IMR-90 (cell line): Measurements from ENCODE around the gene ALLC. TPM values are rescaled to one million over a fixed set of nuclear protein-coding genes. Genes with fewer than 3 reads are reported as not detected.

Experiments
- ATAC-seq: fragments of 200-7000 bp; cut with Tn5 transposase; 2 replicates; pipeline ENCODE4 v1.9.1; 2020; ENCODE audit warnings: low read depth, mild to moderate bottlenecking, moderate library complexity
- BruUV-seq: library from RNA; stranded (reverse); fragments of 400-500 nt; replicated peaks from 2 replicates; lab custom pipeline; 2021; lab: Mats Ljungman, UMichigan
- CTCF ChIA-PET: fragments of 300-600 bp; formaldehyde crosslinking; extraction: SDS; loops from one replicate; lab custom pipeline; 2021; ENCODE audit warnings: antibody characterized with exemption; lab: Yijun Ruan, JAX
- POLR2A ChIA-PET: fragments of 300-600 bp; sonication (Branson Sonifier 250); formaldehyde crosslinking; loops from one replicate; lab custom pipeline; 2022; ENCODE audit warnings: antibody characterized with exemption; ENCODE audit not compliant: unreplicated experiment; lab: Charles Lee
- DNase-seq: peaks from one replicate; pipeline ENCODE4 v3.0.0; 2013
- H2AFZ ChIP-seq: replicated peaks from 2 replicates; pipeline ENCODE3; 2013; ENCODE audit warnings: low read length, mild to moderate bottlenecking; ENCODE audit not compliant: poor library complexity
- H2AK5ac ChIP-seq: 2 replicates; pipeline ENCODE4 v1.6.1; 2013; ENCODE audit warnings: low read depth, low read length, inconsistent platforms
- H2AK9ac ChIP-seq: replicated peaks from 2 replicates; pipeline ENCODE3; 2013; ENCODE audit warnings: mild to moderate bottlenecking, low read depth, low read length, moderate library complexity; ENCODE audit not compliant: poor library complexity
- H2BK120ac ChIP-seq: 2 replicates; pipeline ENCODE4 v1.6.1; 2013; ENCODE audit warnings: low read depth, low read length, inconsistent platforms
- H2BK15ac ChIP-seq: 3 replicates; pipeline ENCODE4 v1.6.1; 2013; ENCODE audit warnings: low read depth, low read length, inconsistent platforms
- H2BK20ac ChIP-seq: 2 replicates; pipeline ENCODE4 v1.6.1; 2013; ENCODE audit warnings: low read depth, mild to moderate bottlenecking, inconsistent platforms, low read length, moderate library complexity
- H2BK5ac ChIP-seq: 2 replicates; pipeline ENCODE4 v1.6.1; 2013; ENCODE audit warnings: mild to moderate bottlenecking, low read depth, low read length, inconsistent platforms; ENCODE audit not compliant: poor library complexity, severe bottlenecking
- H3K14ac ChIP-seq: replicated peaks from 2 replicates; pipeline ENCODE4 v1.6.1; 2013; ENCODE audit warnings: low read depth, low read length, inconsistent platforms
- H3K18ac ChIP-seq: 2 replicates; pipeline ENCODE4 v1.6.1; 2013; ENCODE audit warnings: low read depth, low read length, control low read depth
- H3K23ac ChIP-seq: 2 replicates; pipeline ENCODE4 v1.6.1; 2013; ENCODE audit warnings: low read depth, low read length, inconsistent platforms
- H3K27ac ChIP-seq: 2 replicates; pipeline ENCODE4 v1.5.1; 2013; ENCODE audit warnings: mild to moderate bottlenecking, control low read depth, low read length; ENCODE audit not compliant: insufficient read depth
- H3K27me3 ChIP-seq: 2 replicates; pipeline ENCODE4 v1.6.1; 2013; ENCODE audit warnings: low read length; ENCODE audit not compliant: control insufficient read depth, insufficient read depth
- H3K36me3 ChIP-seq: 2 replicates; pipeline ENCODE4 v1.6.1; 2013; ENCODE audit warnings: low read length, mixed read lengths; ENCODE audit not compliant: control insufficient read depth, insufficient read depth
- H3K4ac ChIP-seq: 2 replicates; pipeline ENCODE4 v1.6.1; 2013; ENCODE audit warnings: low read depth, low read length, inconsistent platforms
- H3K4me1 ChIP-seq: 2 replicates; pipeline ENCODE4 v1.6.1; 2013; ENCODE audit warnings: low read length, mixed read lengths; ENCODE audit not compliant: control insufficient read depth, insufficient read depth
- H3K4me2 ChIP-seq: 2 replicates; pipeline ENCODE4 v1.6.1; 2013; ENCODE audit warnings: low read depth, mild to moderate bottlenecking, control low read depth, low read length, moderate library complexity
- H3K4me3 ChIP-seq: 2 replicates; pipeline ENCODE4 v1.5.1; 2013; ENCODE audit warnings: low read depth, mild to moderate bottlenecking, control low read depth, low read length, moderate library complexity; ENCODE audit not compliant: insufficient read depth
- H3K56ac ChIP-seq: 2 replicates; pipeline ENCODE4 v1.6.1; 2013; ENCODE audit warnings: low read length, inconsistent platforms; ENCODE audit not compliant: insufficient read depth; ENCODE audit errors: extremely low read depth
- H3K79me1 ChIP-seq, 2 experiments: 2 replicates each; pipeline ENCODE4 v1.6.1; 2013; ENCODE audit warnings: low read length in 2 of 2, inconsistent platforms in 1 of 2, low read depth in 1 of 2
- H3K9ac ChIP-seq: 2 replicates; pipeline ENCODE4 v1.6.1; 2013; ENCODE audit warnings: low read depth, low read length, control low read depth
- H3K9me1 ChIP-seq: 2 replicates; pipeline ENCODE4 v1.6.1; 2013; ENCODE audit warnings: low read length, inconsistent platforms; ENCODE audit not compliant: insufficient read depth
- H3K9me3 ChIP-seq: 2 replicates; pipeline ENCODE4 v1.6.1; 2013; ENCODE audit warnings: low read length; ENCODE audit not compliant: control insufficient read depth, insufficient read depth
- H4K20me1 ChIP-seq: 2 replicates; pipeline ENCODE4 v1.6.1; 2013; ENCODE audit warnings: low read length, inconsistent platforms; ENCODE audit not compliant: insufficient read depth
- H4K5ac ChIP-seq: 2 replicates; pipeline ENCODE4 v1.6.1; 2013; ENCODE audit warnings: mild to moderate bottlenecking, low read depth, low read length, control low read depth
- H4K8ac ChIP-seq, 2 experiments: 2 replicates each; pipeline ENCODE4 v1.6.1; 2013; ENCODE audit warnings: low read depth in 2 of 2, low read length in 2 of 2, control low read depth in 1 of 2, inconsistent platforms in 1 of 2
- H4K91ac ChIP-seq: 2 replicates; pipeline ENCODE4 v1.6.1; 2013; ENCODE audit warnings: low read depth, low read length, inconsistent platforms; ENCODE audit not compliant: insufficient read depth
- BHLHE40 ChIP-seq: fragments of 150-350 bp; IDR thresholded peaks from 2 replicates; pipeline ENCODE4 v1.6.1; 2016; ENCODE audit warnings: mild to moderate bottlenecking, low read depth, low read length
- CEBPB ChIP-seq: IDR thresholded peaks from 2 replicates; pipeline ENCODE4 v1.6.1; 2012; ENCODE audit warnings: low read depth, low read length, improper control_type of control experiment
- CHD1 ChIP-seq: IDR thresholded peaks from 2 replicates; pipeline ENCODE4 v1.6.1; 2012; ENCODE audit warnings: low read depth, low read length, improper control_type of control experiment
- CTCF ChIP-seq: conservative IDR thresholded peaks from 2 replicates; pipeline ENCODE4 v1.5.1; 2012; ENCODE audit warnings: mild to moderate bottlenecking, low read depth, low read length, improper control_type of control experiment
- ELK1 ChIP-seq: fragments of 150-350 bp; IDR thresholded peaks from 2 replicates; pipeline ENCODE4 v1.6.1; 2016; ENCODE audit warnings: low read depth, mild to moderate bottlenecking, low read length, moderate library complexity, borderline replicate concordance
- FOS ChIP-seq: fragments of 150-350 bp; IDR thresholded peaks from 2 replicates; pipeline ENCODE4 v1.6.1; 2016; ENCODE audit warnings: low read depth, low read length
- MAFK ChIP-seq: IDR thresholded peaks from 2 replicates; pipeline ENCODE4 v1.6.1; 2012; ENCODE audit warnings: low read depth, low read length, improper control_type of control experiment
- MAZ ChIP-seq: IDR thresholded peaks from 2 replicates; pipeline ENCODE4 v1.6.1; 2012; ENCODE audit warnings: low read depth, mild to moderate bottlenecking, low read length, improper control_type of control experiment, moderate library complexity, borderline replicate concordance
- MXI1 ChIP-seq: IDR thresholded peaks from 2 replicates; pipeline ENCODE4 v1.6.1; 2012; ENCODE audit warnings: low read depth, mild to moderate bottlenecking, low read length, moderate library complexity, borderline replicate concordance
- NFE2L2 ChIP-seq: fragments of 150-350 bp; IDR thresholded peaks from 2 replicates; pipeline ENCODE4 v1.6.1; 2016; ENCODE audit warnings: low read depth, mild to moderate bottlenecking, low read length
- POLR2A ChIP-seq: IDR thresholded peaks from 2 replicates; pipeline ENCODE4 v1.6.1; 2012; ENCODE audit warnings: mild to moderate bottlenecking, low read depth, low read length
- RAD21 ChIP-seq: IDR thresholded peaks from 2 replicates; pipeline ENCODE4 v1.6.1; 2012; ENCODE audit warnings: low read length, improper control_type of control experiment
- RCOR1 ChIP-seq: IDR thresholded peaks from 2 replicates; pipeline ENCODE4 v1.6.1; 2012; ENCODE audit warnings: mild to moderate bottlenecking, low read length, improper control_type of control experiment; ENCODE audit not compliant: insufficient replicate concordance
- RFX5 ChIP-seq: IDR thresholded peaks from 2 replicates; pipeline ENCODE4 v1.8.0; 2012; ENCODE audit warnings: low read depth, mild to moderate bottlenecking, low read length, moderate library complexity
- SMC3 ChIP-seq: fragments of 150-350 bp; IDR thresholded peaks from 2 replicates; pipeline ENCODE4 v1.6.1; 2016; ENCODE audit warnings: low read depth, mild to moderate bottlenecking, antibody characterized with exemption, low read length, moderate library complexity
- USF2 ChIP-seq: fragments of 150-350 bp; IDR thresholded peaks from 2 replicates; pipeline ENCODE4 v1.6.1; 2017; ENCODE audit warnings: mild to moderate bottlenecking, antibody characterized with exemption, low read length, low read depth
- WGBS, 2 experiments: methylation state at CpG; one replicate each; pipeline versions ENCODE4 v1.1.5 to v1.1.7; 2013; ENCODE audit warnings: missing lambda C conversion rate in 2 of 2; ENCODE audit not compliant: insufficient read length in 1 of 2; ENCODE audit errors: extremely low coverage in 2 of 2; 5-methylcytosine and 5-hydroxymethylcytosine counted together
- dilution Hi-C: fragments of 300-500 bp; cut with HindIII; formaldehyde crosslinking; loops from one replicate; pipeline ENCODE4 v1.14.3; 2018; ENCODE audit warnings: low sequenced_read_pairs; ENCODE audit not compliant: unreplicated experiment
- in situ Hi-C: fragments of 300-500 bp; cut with MboI; formaldehyde crosslinking; loops from 3 replicates; pipeline ENCODE4 v1.14.3; 2019; ENCODE audit warnings: low sequenced_read_pairs, inconsistent platforms, mixed read lengths
- intact Hi-C: fragments of 100-400 bp; cut with micrococcal nuclease; formaldehyde crosslinking; loops from 2 replicates; pipeline ENCODE4 v1.10.0; 2022
- polyA plus RNA-seq, 3 experiments: library from polyadenylated mRNA; depleted of rRNA; stranded (reverse); fragments of >200 nt; gene quantifications; 2 replicates each; pipeline ENCODE4 v1.2.3, GENCODE V29; 2012; ENCODE audit warnings: low replicate concordance in 1 of 3
- total RNA-seq: library from RNA; depleted of rRNA; stranded (reverse); fragments of >200 nt; gene quantifications from 2 replicates; pipeline ENCODE4 v1.2.3, GENCODE V29; 2012

The ALLC gene
- total and polyA plus RNA-seq, 2 of the 4 experiments (the other 2 are of a cell fraction), result not detected

GRCh38 chr2:3637692-3638455 is 20.1 kb upstream of the ALLC start:
- H3K9me1 ChIP-seq, result no peaks in the 10 kb centered on the region
- H2AK9ac ChIP-seq, result no peak overlapping the region
- H3K56ac ChIP-seq, result no peak overlapping the region
- H3K23ac ChIP-seq, result no peak overlapping the region
- H2AK5ac ChIP-seq, result no peak overlapping the region
- no peaks in the 10 kb centered on the region for H3K79me1 ChIP-seq
- no peak overlapping the region for H3K14ac ChIP-seq
- no peak overlapping the region for H4K5ac ChIP-seq
- in situ Hi-C loops (no loop called here), dilution Hi-C loops (no loop called here), intact Hi-C loops (no loop called here)
- no peak overlapping the region for H2BK15ac ChIP-seq
- H3K27me3 ChIP-seq, result peaks cover 9% of the 10 kb centered on the region; the same call in 1 of the 2 replicates
- POLR2A ChIA-PET, result no interaction called here
- 86% methylated on average over 18 of the region's 30 CpGs; no CpG with 5 or more reads in 1 of the 2 experiments for WGBS, 2 experiments
- no peak overlapping the region for H4K91ac ChIP-seq
- no peak overlapping the region for H2AFZ ChIP-seq
- H4K8ac ChIP-seq, result no peak overlapping the region
- H3K27ac ChIP-seq, result no peak overlapping the region
- no peak for ATAC-seq
- H3K18ac ChIP-seq, result no peak overlapping the region
- no peaks in the 10 kb centered on the region for H3K36me3 ChIP-seq
- H3K4me3 ChIP-seq, result no peak overlapping the region
- CTCF ChIA-PET, result no interaction called here
- BruUV-seq, result no TSS peak
- H2BK120ac ChIP-seq, result no peak overlapping the region
- H2BK20ac ChIP-seq, result no peak overlapping the region
- no peaks in the 10 kb centered on the region for H3K9me3 ChIP-seq
- no peak overlapping the region for H3K9ac ChIP-seq
- H2BK5ac ChIP-seq, result no peak overlapping the region
- TF ChIP-seq BHLHE40, result no peak
- no peak for TF ChIP-seq CTCF
- no peak for TF ChIP-seq MAFK
- TF ChIP-seq MXI1, result no peak
- TF ChIP-seq USF2, result no peak
- TF ChIP-seq CHD1, result no peak
- TF ChIP-seq RFX5, result no peak
- TF ChIP-seq FOS, result no peak
- TF ChIP-seq ELK1, result no peak
- TF ChIP-seq MAZ, result no peak
- no peak for TF ChIP-seq NFE2L2
- TF ChIP-seq CEBPB, result no peak
- no peak for TF ChIP-seq POLR2A
- no peak for TF ChIP-seq RAD21
- TF ChIP-seq RCOR1, result no peak
- TF ChIP-seq SMC3, result no peak
- DNase-seq, result no peak
- H3K4me1 ChIP-seq, result no peaks in the 10 kb centered on the region; the same call in 1 of the 2 replicates
- H4K20me1 ChIP-seq, result no peaks in the 10 kb centered on the region
- H3K4ac ChIP-seq, result no peak overlapping the region
- no peak overlapping the region for H3K4me2 ChIP-seq
